GM19043 (cell line): ENCODE results near the gene RMDN2.
"Not testable (repeated sequence)": the region's sequence is repeated elsewhere in the genome, so short reads cannot be mapped to it uniquely, and the experiment has no call there.

Source experiments
- ATAC-seq: cut with Tn5 transposase; IDR thresholded peaks from one replicate; pipeline ENCODE4 v1.9.1; 2021; ENCODE audit warnings: low read depth; ENCODE audit not compliant: unreplicated experiment

RMDN2 gene

DNA sequence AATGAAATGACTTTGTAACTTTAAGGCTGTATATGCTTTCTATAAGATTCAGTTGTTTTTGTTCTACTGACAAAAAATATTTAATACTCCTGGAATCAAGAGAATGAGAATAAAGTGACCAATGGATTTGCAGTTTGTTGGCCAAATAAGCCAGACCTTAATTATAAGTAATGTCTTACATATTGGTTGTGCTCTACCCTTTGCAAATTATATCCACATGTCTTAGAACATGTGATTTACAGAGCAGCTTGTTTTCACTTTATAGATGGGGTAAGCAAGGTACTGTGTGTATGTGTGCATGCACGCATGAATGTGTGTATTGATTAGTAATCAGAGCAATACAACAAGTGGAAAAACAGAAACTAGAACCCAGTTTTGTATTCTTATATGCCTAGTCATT lies 59.1 kb downstream of the RMDN2 start:
- ATAC-seq: no peak

DNA sequence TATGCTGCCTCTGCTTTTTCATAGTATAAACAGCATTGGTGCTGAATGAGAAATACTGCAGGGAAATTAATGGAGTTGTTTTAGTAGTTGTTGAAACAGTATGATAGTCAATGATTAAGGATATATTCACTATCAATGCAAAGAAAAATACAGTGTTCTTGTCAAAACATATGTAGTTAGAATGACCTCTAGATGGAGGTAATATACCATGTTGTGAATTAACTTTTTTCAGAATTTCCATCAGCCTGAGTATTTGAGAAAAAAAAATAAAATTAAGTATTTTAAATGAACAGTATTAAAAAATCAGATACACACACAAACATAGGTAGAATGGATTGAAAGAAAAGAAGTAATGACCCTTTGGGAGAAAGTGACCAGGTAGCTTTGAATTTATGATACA lies 59.5 kb downstream of the RMDN2 start:
- no peak for ATAC-seq

DNA sequence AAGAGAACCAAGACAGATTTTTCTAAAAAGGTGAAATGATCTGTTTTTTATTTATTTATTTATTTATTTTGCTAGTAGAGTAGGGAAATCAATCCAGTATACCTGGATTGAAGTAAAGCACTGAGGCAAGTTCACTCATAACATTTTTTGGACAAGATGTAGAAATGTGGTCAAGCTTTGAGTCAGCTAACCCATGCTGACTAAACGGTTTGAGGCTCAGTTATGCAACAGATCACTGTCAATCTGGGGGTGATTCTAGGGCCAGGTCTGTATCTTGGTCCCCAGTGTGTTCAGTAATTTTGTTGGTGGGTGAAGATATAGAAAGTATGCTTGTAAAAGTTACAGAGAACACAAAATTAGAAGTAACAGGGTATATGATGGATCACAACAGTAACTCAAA lies 60.2 kb downstream of the RMDN2 start:
- ATAC-seq: no peak

DNA sequence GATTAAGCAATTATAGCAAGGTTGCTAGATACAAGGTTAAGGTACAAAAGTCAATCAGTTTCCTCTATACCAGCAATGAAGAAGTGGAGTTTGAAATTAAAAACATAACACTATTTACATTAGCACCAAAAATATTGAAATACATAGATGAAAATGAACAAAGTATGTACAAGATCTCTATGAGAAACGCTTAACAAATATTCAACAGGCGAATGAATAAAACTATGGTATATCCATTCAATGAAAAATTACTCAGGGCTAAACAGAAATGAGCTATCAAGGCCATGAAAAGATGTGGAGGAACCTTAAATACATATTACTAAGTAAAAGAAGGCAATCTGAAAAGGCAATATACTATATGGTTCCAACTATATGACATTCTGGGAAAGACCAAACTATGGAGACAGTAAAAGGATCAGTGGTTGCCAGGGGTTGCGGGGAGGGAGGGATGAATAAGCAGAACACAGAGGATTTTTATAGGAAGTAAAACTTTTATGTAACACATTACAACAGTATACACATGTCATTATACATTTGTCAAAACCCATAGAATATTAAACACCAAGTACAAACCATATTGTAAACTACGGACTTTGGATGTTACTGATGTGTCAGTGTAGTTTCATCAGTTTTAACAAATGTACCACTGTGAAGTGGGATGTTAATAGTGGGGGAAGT lies 62.1 kb downstream of the RMDN2 start:
- no peak for ATAC-seq

DNA sequence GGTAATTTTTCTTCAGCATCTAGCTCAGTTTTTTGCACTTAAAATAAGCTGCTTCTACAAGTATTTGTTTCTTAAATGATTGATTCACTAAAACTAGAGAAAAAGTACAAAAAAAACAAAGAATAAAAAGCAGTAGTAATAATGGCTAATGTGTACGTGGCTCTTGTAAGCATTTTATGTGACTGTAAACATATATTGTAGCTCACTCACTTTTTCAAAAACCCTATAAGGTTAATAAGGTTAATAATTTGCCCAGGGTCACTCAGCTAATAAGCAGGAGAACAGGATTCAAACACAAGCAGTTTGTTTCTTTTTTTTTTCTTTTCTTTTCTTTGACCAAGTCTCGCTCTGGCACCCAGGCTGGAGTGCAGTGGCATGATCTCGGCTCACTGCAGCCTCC lies 67.5 kb downstream of the RMDN2 start:
- no peak for ATAC-seq

DNA sequence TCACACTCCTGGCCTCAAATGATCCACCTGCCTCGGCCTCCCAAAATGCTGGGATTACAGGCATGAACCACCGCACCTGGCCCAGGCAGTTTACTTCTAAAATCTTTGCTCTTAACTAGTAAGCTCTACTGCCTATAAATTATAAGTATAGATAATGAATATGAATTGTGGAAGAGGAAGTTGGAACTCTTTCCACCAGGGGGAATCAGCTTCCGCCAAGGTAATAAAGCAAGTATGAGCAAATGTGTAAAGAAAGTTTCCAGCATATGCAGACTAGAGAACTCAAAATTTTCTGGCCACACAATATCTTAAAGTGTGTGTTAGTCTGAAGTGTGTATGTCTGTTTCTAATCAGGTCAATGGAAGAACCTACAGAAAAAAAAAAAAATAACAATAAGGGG lies 68.1 kb downstream of the RMDN2 start:
- ATAC-seq: no peak

DNA sequence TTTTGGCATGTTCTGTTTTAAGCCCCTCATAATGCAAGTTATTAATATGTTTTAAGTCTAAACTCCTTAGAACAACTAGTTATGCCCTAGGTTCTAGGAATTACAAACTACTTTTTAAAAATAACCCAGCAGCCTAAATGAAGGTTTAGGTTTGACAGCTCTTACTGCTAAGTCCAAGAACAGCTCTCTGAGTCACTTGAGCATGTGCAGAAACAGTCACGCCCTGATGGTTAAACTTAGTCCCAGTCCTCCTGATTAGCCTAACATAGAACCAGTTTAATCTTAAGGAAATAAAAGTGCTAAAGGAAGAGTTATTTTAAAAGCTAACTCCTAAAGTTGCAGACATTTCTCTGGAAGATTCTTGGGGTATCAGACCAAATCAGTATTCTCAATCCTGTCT lies 72.5 kb downstream of the RMDN2 start:
- ATAC-seq: no peak

DNA sequence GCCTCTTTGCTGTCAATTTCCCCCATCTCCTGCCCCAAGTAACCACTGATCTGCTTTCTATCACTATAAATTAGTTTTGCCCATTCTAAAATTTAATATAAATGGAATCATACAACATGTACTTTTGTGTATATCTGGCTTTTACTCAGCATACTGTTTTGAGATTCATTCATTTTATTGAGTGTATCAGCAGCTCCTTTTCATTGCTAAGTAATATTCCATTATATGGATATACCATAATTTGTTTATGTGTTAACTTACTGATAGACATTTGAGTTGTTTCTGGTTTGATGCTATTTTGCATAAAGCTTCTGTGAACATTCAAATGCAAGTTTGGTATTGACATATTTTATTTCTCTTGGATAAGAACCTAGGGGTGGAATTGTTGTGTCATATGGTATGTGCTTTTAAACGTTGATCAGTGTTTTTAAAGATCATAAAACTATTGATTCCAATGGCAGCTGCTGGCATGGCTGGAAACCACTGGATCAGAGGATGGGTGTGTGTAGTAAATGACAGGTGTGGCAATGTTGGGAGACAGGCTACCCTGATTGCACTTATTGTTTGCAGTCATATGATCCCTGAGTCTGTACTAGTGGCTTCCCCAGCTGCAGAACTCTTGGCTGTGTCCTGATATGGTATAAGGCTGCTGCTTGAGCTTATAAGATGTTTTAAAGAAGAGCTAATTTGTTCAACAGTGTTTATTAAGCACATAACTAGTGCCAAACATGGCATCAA lies 75.6 kb downstream of the RMDN2 start:
- ATAC-seq: no peak

DNA sequence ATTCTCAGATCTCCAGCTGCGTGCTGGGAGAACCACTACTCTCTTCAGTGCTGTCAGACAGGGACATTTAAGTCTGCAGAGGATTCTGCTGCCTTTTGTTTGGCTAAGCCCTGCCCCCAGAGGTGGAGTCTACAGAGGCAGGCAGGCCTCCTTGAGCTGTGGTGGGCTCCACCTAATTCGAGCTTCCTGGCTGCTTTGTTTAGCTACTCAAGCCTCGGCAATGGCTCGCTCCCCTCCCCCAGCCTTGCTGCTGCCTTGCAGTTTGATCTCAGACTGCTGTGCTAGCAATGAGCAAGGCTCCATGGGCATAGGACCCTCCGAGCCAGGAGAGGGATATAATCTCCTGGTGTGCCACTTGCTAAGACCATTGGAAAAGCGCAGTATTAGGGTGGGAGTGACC lies 85.1 kb downstream of the RMDN2 start:
- not testable (repeated sequence) for ATAC-seq

DNA sequence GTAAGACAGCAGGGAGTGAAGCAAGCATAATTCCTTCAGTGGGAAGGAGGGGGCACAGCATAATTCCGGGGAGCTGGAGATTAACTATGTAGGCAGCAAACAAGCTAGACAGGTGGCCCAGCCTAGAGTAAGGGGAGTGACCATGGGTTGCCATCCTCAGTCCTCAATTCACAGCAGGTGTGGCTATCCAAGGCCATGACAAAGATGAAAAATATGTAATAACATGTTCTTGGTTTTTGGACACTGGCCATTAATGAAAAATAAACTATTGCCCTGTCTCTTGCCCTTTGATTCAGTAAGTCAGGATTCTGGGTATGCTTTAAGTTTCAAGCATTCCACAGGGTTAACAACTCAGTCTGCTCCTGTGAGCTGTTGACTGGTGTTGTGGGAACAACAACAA lies 85.9 kb downstream of the RMDN2 start:
- no peak for ATAC-seq

DNA sequence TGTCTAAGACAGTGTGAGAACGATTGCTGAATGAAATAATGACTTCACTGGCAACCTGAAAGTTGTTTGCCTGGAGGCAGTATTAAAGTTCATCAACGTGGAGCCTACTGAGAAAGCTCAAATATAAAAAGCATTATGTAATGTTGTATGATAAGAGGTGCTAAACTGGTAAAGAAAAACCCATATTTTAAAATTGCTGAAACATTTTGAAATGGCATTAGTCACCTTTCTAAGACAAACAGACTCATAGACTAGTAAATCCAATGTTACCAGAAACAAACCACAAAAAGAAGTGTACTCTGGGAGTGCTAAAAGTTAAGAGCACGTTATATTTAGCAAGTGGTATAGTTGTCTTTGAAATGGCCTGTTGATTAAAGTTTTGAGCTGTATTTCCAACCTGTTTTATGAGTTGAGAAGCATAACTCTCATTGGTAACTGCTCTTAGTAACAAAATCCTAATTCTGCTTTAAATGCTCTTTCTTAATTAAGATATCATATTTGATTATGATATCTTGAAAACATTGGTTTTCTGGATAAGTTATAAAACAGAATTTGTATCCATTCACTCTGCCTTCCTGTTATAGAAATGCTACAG lies 88.2 kb downstream of the RMDN2 start:
- no peak for ATAC-seq

DNA sequence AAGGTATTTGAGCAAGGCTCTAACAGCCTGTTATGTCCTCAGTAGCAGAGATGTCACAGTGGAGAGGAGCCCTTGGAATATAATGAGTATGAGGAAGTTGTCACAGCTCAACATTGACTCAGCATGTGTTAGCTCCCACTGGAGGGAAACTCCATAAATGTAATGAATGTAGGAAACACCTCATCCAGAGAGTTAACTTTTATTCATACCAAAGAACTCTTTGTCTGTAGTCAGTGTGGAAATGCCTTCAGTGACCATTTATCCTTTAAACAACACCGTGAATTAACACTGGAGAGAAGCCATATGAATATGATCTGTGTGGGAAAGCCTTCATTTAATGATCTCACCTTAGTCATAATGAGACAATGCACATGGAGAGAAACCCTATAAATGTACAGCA lies 91.1 kb downstream of the RMDN2 start:
- ATAC-seq: no peak

DNA sequence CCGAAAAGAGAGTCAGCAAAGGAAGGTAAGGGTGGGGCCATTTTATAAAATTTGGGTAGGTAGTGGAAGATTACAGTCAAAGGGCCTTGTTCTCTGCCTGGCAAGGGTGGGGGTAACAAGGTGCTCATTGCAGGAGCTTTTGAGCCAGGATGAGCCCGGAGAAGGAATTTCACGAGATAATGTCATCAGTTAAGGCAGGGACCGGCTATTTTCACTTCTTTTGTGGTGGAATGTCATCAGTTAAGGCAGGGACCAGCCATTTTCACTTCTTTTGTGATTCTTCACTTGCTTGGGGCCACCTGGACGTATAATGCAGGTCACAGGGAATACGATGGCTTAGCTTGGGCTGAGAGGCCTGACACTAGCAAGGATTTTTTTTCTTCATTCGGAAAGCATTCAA lies 92.7 kb downstream of the RMDN2 start:
- no peak for ATAC-seq

DNA sequence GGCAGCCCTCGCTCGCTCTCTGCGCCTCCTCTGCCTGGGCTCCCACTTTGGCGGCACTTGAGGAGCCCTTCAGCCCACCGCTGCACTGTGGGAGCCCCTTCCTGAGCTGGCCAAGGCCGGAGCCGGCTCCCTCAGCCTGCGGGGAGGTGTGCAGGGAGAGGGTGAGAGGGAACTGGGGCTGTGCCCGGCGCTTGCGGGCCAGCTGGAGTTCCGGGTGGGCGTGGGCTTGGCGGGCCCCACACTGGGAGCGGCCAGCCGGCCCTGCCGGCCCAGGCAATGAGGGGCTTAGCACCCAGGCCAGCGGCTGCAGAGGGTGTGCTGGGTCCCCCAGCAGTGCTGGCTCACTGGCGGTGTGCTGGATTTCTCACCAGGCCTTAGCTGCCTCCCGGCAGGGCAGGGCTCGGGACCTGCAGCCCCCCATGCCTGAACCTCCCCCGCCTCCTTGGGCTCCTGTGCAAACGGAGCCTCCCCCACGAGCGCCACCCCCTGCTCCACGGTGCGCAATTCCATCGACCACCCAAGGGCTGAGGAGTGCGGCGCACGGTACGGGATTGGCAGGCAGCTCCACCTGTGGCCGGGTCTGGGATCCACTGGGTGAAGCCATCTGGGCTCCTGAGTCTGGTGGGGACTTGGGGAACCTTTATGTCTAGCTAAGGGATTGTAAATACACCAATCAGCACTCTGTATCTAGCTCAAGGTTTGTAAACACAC lies 95.4 kb downstream of the RMDN2 start:
- not testable (repeated sequence) for ATAC-seq

DNA sequence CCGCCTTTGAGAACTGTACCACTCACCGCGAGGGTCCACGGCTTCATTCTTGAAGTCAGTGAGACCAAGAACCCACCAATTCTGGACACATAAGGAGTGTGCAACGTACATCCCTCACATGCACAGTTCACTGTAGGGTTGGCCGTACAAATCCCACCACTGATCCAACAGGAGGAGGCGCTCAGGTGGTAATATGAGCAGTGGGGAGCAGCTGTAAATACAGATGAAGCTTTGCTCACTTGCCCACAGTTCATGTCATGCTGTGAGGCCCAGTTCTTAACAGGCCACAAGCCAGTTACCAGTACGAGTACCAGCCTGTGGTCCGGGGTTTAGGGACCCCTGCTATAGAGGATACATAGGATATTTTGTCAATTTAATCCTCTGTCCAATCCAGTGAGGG lies 96.5 kb downstream of the RMDN2 start:
- ATAC-seq: no peak

DNA sequence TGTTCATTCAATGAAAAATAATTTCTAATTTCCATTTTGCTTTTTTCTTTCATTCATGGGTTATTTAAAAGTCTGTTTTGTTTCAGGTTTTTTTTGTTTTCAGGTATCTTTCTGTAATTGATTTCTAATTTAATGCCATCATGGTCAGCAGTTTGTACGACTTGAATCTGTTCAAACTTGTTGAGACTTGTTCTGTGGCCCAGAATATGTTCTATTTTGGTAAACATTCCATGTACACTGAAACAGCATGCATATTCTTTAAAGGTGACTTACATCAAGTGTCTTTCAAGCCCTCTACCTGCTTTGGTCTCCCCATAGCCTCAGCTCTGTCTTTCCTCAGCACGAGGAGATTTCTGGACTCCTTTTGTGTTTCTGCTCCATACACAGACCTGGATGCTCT lies 101.8 kb downstream of the RMDN2 start:
- ATAC-seq: no peak

DNA sequence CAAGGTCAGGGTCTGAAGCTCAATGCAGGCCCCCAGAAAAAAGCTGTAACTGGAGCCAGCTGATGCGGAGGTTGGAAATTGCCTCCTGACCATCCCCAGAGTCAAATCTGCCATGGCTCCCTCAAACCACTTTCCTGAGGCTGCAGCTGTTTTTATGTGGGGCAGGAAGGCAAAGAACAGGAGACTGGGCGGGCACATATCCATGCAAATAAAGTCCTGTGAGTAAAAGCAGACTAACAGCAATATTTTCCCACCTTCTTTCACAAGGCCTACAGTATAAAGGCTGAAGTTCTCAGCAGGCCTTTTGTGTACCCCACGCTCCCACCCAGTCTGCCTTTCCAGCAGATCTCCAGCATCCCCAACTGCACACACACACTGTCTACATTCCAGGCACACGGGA lies 103.7 kb downstream of the RMDN2 start:
- ATAC-seq: no peak

DNA sequence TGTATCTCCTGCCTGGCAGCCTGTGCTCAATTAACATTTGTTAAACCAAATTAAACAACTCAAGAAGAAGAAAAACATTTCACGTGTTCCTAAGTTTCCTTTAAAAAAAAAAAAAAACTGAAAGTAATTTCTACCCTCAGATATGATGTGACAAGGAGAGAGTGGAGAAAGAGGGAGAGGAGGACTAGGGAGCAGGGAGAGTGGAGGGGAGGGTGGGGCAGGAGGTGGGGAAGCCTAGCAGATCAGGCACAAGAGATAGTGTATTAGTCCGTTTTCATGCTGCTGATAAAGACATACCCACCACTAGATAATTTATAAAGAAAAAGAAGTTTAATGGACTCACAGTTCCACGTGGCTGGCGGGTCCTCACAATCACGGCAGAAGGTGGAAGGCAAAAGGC lies 104.4 kb downstream of the RMDN2 start:
- ATAC-seq: no peak

DNA sequence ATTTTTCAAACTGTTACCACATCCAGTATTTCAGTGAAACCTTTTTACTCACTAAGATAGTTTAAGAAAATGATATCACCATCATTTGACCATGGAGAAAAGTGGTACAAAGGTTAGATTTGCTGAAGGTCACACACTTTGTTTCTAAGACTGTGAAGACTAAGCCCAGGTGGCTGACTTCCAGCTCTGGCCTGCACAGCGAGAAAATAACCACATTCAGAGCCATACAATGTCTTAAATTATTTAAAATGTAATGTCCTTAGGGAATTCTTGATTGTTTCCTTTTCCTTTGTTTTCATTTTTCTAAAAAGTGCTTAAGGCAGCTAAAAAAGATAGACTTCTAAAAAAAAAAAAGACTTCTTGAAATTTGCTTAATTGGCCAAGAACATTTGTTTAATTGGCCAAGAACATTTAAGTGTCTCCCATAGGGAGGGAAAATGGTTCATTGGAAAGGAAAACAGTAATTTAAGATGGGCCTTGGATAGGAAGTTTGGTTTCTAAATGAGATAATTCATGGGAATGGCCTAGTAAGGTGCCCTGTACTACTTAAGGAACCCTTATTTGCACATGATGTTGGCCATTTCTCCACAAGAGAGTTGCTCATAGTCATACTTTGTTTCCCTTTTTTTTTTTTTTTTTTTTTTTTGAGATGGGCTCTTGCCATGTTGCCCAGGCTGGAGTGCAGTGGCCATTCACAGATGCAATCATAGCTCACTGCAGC lies 105.7 kb downstream of the RMDN2 start:
- ATAC-seq: no peak

DNA sequence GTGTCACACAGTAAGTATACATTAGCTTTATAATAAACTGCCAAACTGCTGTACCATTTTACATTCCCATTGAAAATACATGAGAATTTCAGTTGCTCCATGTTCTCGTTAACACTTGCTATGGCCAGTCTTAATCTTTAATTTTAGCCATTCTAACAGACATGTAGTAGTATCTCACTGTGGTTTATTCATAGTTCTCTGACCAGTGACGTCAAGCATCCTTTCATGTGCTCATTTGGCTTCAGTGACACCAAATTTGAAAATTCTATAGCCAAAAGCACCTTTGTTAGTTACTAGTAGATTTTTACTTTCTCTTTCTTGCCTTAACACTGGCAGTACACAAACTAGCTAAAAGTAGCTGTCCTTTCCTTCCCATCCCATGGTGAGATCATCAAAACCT lies 107.9 kb downstream of the RMDN2 start:
- no peak for ATAC-seq

DNA sequence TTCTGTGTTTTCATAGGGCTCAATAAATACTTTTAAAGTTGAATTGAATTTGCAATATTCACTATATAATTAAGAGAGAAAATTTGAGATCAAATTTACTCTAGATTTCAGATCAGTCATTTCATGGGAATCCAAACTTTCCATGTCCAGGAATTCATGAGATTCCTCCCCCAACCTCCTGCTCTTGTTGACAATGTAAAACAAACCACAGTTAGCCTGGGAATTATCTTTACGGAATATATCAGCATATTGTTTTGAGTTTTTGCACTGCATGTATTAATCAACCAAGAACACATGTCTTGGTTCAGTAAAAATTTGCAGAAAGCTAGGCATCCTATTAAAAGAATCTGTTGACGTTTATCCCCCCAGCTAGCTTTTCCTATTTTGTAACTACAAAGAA lies 108.6 kb downstream of the RMDN2 start:
- ATAC-seq: no peak
